HG02610 (cell line): ENCODE data around the gene SDR9C7.
"Not testable (repeated sequence)": the region's sequence is repeated elsewhere in the genome, so short reads cannot be mapped to it uniquely, and the experiment has no call there.

Source experiments
- ATAC-seq: cut with Tn5 transposase; IDR thresholded peaks from one replicate; pipeline ENCODE4 v1.9.1; 2021; ENCODE audit warnings: mild to moderate bottlenecking, moderate library complexity; ENCODE audit not compliant: unreplicated experiment

The SDR9C7 gene

DNA sequence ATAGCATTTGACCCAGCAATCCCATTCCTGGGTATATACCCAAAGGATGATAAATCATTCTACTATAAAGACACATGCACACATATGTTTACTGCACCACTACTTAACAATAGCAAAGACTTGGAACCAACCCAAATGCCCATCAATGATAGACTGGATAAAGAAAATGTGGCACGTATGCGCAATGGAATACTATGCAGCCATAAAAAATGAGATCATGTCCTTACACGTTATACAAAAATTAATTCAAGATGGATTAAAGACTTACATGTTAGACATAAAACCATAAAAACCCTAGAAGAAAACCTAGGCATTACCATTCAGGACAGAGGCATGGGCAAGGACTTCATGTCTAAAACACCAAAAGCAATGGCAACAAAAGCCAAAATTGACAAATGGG lies 16.1 kb downstream of the SDR9C7 start:
- ATAC-seq, result not testable (repeated sequence)

DNA sequence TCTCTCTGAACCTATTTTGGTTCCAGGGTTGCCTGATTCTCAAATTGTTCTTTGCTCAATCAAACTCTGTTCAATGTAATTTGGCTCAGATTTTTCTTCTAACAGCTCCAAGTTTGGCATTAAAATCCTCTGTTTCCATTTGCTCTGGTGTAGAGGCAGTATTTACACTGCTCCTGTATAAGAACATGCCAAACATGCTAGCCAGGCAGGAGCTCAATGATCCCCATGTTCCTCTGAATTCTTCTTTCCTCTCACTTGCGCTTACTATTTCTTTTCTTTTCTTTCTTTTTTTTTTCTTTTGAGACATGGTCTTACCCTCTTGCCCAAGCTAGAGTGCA lies 17.2 kb downstream of the SDR9C7 start:
- ATAC-seq, result no peak

DNA sequence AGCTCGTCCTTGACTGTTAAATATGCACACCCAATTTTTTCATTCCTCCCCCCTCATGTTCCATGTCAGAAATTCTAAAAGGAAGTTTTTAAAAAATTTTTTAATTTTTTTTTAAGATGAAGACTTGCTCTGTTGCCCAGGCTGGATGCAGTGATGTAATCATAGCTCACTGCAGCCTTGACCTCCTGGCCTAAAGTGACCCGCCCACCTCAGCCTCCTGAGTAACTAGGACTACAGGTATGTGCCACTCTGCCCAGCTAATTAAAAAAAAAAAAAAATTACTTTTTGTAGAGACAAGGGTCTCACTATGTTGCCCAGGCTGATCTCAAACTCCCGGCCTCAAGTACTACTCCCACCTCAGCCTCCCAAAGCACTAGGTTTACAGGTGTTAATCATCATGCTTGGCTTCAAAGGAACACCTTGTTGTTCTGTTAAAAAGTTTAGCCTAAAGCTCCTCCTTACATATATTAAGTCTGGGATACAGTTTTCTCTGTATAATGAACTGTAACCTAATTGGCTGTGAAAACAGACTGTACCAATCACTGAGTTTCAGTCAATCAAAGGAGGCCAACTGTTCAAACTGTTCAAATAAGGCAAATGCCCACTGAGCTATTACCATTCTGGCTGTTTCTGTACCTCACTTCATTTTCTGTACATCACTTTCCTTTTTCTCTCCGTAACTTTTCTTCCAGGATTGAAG lies 17.8 kb downstream of the SDR9C7 start:
- ATAC-seq, result no peak

DNA sequence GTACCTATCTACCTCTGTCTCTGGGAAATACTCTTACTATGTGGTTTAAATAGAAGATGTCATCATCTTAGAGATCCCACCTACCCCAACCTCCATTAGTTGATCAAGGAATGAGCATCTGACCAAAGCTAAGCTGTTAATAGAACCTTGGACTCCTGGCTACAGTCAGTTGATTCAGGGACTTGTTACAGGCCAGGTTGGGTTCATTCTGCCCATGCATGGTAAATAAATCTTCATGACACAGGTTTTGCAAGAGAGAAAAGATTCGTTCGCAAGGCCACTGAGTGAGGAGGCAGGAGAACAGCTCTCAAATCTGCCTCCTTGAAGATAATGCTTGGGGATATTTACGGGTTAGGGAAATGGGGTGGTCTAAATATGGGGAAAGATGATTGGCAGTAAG lies 19.5 kb downstream of the SDR9C7 start:
- no peak for ATAC-seq

DNA sequence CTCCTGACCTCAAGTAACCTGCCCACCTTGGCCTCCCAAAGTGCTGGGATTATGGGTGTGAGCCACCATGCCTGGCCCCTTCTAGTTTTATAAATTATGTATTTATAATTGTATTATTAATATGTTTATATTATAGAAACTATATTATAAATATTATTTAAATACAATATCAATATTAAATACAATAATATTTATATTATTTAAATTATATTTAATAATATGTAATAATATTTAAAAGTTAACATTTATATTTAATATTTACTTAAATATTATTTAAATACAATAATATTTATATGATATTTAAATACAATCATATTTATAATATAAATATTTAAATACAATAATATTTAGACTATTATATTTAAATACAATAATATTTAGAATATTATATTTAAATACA lies 20.0 kb downstream of the SDR9C7 start:
- ATAC-seq, result no peak

DNA sequence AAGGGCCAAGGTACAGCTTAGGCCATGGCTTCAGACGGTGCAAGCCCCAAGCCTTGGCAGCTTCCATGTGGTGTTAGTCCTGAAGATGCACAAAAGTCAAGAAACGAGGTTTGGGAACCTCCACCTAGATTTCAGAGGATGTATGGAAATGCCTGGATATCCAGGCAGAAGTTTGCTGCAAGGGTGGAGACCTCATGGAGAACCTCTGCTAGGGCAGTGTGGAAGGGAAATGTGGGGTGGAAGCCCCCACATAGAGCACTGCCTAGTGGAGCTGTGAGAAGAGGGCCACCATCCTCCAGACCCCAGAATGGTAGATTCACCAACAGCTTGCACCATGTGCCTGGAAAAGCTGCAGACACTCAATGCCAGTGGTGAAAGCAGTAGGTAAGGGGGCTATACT lies 24.8 kb downstream of the SDR9C7 start:
- not testable (repeated sequence) for ATAC-seq

DNA sequence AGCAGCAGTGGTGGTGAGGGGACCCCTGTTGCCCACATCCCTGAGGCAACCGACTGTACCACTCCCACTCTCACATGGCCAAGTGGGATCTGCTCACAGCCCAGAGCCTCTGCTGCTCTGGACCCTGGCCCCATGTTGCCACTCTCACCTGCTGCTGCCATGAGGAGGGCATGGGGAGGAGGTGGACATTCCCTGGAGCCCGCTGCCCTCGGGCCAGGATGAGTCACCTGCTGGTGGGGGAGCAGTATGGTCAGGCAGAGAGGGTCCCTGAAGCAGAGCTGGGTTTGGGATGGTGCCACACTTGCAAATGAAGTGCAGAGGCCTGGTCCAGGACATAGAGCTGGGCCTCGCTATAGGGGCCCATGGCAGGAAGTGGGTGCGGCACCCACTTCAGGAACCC lies 26.1 kb downstream of the SDR9C7 start:
- ATAC-seq, result no peak

DNA sequence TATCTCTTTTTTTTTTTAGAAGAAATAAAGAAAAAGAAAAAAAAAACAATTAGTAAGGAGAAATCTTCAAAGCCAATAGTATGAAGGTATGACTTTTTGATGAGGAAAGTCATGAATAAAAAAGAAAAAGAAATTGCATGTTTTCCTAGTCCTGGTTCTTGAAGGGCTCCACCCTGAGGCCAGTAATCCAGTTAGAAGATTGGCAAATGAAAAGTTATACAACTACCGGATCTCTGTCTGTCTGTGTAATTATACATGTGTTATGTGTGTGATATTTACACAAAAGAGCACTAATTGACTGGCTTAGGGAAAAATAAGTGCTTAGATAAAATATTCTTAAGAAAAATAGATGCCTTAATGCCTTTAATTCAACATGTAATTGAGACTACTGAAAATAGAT lies 28.4 kb downstream of the SDR9C7 start:
- ATAC-seq, result no peak

DNA sequence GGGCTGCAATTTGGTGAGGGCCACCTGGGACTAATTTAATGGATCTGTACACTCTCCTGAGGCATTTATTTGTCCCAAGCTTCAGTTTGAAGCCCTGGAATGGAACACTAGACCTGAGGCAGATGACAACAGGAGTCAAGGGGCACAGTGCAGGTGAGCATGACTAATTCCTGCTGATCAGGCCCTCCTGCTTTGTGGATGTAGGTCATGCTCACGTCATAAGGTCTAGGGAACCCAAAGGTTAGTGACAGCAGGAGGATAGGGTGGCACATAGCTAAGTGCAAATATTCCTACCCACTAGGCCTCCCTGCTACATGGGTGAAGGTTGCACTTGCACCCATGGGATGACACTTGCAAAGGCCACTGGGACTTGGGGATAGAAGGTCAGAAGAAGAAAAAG lies 30.8 kb downstream of the SDR9C7 start:
- no peak for ATAC-seq

DNA sequence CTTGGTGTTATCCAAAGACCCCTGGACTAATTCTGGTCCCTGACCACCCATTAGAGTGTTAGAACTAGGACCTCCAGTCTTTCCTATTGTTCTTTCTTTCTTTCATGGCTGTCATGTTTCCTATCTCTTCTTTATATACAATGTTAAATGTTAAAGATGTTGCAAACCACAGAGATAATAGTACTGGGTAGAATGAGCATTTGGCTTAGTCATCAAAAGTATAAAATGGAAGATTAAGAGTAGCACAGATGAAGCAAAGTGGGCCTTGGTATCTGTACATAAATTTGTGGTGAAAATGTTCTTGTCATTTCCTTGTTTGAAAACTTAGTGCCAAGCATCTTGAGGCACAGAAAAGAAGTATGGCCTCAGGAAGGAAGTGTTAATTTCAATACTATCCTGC lies 32.9 kb downstream of the SDR9C7 start:
- ATAC-seq, result not testable (repeated sequence)

DNA sequence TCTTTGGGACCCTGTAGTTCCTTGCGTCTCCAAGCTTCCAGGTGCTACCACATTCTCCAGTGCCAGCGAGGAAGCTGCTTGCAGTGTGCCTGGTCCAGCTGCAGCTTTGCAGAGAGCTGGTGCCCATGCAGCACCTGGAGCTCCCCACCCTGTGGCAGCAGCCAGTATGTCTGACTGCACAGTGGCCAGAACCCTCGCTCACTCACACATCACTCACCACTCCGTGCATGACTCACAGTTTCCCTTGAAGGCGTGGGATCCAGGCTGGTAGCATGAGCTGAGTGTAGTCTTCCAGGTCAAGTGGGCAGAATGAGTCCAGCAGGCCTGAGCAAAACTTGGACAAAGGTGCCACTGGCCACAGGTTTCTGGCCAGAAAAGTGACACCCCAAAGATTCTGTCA lies 33.6 kb downstream of the SDR9C7 start:
- ATAC-seq, result no peak

DNA sequence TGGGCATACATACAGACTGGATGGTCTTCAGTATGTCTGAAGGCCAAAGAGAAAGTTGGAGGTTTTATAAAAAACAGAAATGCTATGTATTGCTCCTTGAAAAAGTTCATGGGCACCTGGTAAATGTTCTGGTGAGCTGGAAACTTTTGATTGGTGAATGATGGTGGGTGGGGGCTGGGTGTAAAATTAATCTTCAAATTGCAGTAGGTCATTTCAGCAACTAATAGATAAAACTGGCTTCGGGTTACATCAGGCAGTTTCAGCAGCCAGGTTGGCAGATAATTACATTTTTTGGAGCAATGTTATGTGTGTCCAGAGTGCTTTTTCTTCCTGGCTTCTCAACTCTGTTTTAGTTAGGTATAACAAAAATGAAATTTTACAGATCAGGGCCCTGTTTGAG lies 35.3 kb downstream of the SDR9C7 start:
- no peak for ATAC-seq

DNA sequence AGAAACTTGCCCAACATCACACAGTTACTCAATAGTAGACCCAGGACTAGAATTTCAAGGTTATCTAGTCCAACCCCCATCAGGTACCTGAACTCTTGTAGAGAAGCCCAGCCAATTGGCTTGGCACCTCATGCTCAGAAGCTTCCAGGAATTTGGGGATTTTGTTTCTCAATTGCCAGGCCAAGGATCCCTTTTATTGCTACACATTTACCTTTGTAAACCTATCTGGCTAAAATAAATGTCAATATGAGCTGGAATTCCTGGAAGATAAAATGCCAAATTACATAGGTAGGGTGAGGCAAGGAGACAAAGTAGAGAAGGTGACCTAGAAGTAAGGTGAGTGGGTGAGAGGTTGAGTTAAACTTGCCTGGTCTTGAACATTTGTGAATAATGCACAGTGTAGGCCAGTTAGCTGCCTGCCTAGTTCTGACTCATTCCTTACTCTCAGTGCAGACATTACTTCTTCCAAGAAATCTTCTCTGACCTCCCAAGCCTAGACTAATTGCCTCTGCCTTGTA lies 36.3 kb downstream of the SDR9C7 start:
- no peak for ATAC-seq

DNA sequence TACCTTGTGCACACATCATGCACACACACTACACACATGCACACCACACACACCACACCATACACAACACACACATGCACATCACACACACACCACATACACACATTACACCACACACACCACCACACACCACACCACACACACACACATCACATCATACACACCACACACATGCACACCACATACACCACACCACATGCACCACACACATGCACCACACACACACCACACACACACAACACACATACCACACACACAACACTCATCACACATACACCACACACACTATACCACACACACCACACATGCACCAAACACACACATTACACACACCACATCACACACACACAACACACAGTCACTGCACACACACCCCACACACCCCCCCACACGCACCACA lies 38.1 kb downstream of the SDR9C7 start:
- no peak for ATAC-seq

DNA sequence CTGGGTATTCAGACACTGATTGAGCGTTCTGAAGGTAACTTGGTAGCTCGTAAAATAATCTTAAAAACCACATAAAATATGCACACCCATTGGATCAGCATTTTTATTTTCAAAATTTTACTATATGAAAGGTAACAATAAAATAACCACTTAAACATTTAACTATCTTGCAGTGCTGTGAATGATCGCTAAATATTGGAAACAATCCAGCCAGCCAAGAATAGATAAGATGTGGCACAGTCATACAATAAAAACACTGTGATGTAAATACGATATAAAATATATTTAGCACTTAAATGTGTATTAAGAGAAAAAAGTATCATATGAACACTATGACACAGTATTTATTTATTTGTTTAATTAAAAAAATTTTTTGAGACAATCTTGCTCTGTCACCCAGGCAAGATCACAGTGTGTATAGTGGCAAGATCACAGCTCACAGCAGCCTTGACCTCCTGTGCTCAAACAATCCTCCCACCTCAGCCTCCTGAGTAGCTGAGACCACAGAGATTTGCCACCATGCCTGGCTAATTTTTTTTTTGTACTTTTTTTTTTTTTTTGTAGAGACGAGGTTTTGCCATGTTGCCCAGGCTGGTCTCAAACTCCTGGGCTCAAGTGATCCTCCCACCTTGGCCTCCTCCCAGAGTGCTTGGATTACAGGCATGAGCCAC lies 39.4 kb downstream of the SDR9C7 start:
- no peak for ATAC-seq

DNA sequence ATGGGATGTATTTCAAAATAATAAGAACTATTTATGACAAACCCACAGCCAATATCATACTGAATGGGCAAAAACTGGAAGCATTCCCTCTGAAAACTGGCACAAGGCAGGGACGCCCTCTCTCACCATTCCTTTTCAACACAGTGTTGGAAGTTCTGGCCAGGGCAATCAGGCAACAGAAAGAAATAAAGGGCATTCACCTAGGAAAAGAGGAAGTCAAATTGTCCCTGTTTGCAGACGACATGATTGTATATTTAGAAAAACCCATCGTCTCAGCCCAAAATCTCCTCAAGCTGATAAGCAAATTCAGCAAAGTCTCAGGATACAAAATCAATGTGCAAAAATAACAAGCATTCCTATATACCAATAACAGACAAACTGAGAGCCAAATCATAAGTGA lies 42.3 kb downstream of the SDR9C7 start:
- ATAC-seq, result not testable (repeated sequence)

DNA sequence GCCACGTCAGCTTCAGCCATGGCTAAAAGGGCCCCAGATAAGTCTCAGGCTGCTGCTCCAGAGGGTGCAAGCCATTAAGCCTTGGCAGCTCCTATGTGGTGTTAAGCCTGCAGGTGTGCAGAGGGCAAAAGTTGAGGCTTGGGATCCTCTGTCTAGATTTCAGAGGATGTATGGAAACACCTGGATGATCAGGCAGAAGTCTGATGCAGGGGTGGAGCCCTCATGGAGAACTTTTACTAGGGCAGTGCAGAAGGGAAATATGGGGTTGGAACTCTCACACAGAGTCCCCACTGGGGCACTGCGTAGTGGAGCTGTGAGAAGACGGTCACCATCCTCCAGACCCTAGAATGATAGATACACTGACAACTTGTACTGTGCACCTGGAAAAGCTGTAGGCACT lies 47.9 kb downstream of the SDR9C7 start:
- ATAC-seq, result no peak

DNA sequence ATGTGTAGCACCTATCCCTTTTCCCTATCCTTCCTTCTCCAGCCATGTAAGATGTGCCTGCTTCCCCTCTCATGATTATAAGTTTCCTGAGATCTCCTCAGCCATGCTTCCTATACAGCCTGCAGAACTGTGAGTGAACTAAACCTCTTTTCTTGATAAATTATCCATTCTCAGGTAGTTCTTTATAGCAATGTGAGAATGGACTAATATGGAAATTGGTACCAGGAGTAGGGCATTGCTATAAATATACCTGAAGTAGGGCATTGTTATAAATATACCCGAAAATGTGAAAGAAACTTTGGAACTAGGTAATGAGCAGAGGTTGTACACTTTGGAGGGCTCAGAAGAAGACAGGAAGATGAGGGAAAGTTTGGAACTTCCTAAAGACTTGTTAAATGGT lies 48.9 kb downstream of the SDR9C7 start:
- no peak for ATAC-seq

DNA sequence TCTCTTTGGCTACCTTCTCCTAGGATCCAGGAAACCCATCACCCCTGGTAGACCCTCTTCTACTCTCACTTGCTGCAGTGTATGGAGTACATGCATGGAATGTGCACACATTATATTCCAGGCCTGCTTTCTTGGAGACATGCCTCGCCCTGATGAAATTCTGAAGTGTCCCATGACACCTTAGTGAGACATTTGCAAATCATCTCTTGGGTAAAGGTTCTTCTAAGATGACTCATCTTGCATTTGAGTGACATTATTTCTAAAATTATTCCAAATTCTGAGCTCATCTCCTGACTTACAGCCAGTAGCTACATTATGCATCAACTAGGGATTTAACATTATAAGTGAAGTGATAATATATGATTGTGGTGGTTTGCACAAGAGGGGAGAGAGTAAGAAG lies 49.8 kb downstream of the SDR9C7 start:
- ATAC-seq, result no peak

DNA sequence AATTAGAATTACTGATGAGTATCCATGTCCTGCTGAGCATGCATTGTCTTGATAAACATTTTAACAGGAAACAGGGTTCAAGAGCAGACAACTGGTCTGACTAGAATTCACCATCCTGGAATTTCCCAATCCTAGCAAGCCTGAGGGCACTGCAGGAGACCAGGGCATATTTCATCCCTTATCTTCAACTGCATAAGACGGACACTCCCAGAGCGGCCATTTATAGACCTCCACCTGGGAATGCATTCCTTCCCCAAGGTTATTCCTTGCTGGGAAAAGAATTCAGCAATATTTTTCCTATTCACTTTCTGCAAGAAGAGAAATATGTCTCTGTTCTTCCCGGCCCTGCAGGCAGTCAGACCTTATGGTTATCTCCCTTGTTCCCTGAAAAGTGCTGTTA lies 51.8 kb downstream of the SDR9C7 start:
- not testable (repeated sequence) for ATAC-seq

DNA sequence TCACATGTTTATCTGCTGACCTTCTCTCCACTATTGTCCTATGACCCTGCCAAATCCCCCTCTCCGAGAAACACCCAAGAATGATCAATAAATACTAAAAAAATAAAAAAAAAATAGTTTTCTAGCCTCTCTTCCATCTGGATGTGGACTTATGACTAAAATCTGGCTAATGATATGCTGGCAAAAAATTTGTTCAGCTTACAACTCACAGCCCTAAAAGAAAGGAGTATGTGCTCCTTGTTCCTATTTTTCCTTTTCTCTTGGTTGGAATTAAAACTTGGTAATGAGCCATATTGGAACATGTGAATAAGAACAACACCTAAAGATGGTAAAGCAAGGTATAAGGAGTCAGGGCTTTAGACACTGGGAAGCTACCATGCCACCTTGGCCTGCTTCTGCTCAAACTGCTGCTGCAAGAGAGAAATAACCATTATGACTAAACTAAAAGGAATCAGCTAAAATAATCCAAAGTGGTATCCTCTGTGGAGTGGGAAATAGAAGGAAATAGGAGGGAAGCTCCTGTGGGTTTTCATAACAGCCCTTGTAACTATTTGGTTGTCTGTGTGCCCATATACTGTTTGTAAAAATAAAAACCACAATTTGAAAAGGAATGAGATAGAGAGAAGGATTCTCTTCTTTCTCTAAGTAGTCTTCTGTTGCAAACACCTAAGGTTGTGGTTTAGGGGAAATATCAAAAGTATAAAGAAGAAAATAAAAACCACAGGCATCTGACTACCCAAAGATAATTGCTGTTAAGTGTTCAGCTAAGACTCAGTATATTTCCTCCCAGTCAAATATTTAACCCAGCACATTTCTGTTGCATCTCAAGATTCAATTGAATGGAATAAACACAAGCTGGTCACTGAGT lies 53.8 kb downstream of the SDR9C7 start:
- ATAC-seq, result no peak
